Measurements from ENCODE around the gene S100A10.

GRCh38 chr1:151986501-151987190 is 7.0 kb downstream of the S100A10 start:
- no peak for TF ChIP-seq CTCF (IDR thresholded peaks at IDR 0.05)
- no peak for TF ChIP-seq POLR2A (IDR thresholded peaks at IDR 0.05)

All from thyroid gland (tissue), 4 donors.